Keratinocyte (primary cell): ENCODE results near the gene ZBTB43. TPM values are rescaled to one million over a fixed set of nuclear protein-coding genes. Genes with fewer than 3 reads are reported as not detected.

Source experiments
- DNase-seq: peaks from one replicate; pipeline ENCODE4 v3.0.0-alpha.2; 2011; ENCODE audit warnings: low read depth, missing footprints, low spot score
- FAIRE-seq: peaks from 2 replicates; lab custom pipeline; 2011; peaks lifted over from hg19 to GRCh38; lab: Jason Lieb, UNC
- H2AFZ ChIP-seq: 2 replicates; pipeline ENCODE4 v1.6.0; 2012; ENCODE audit warnings: low read length, control low read depth, inconsistent platforms; ENCODE audit not compliant: control insufficient read depth
- H3K27ac ChIP-seq: 2 replicates; pipeline ENCODE4 v1.5.1; 2011; ENCODE audit warnings: low read length; ENCODE audit not compliant: control insufficient read depth, insufficient read depth
- H3K27me3 ChIP-seq: 3 replicates; pipeline ENCODE4 v1.6.0; 2011; ENCODE audit warnings: low read length; ENCODE audit not compliant: control insufficient read depth, insufficient read depth; ENCODE audit errors: extremely low read depth
- H3K36me3 ChIP-seq, 2 experiments: 2 replicates in 1 of 2; 3 replicates in 1 of 2; pipeline ENCODE4 v1.5.1; 2011; ENCODE audit warnings: low read length in 2 of 2, mild to moderate bottlenecking in 1 of 2; ENCODE audit not compliant: control insufficient read depth in 2 of 2, insufficient read depth in 2 of 2; ENCODE audit errors: extremely low read depth in 1 of 2
- H3K4me1 ChIP-seq: 3 replicates; pipeline ENCODE4 v1.5.1; 2011; ENCODE audit warnings: low read length; ENCODE audit not compliant: control insufficient read depth, insufficient read depth; ENCODE audit errors: extremely low read depth
- H3K4me2 ChIP-seq: 3 replicates; pipeline ENCODE4 v1.6.0; 2011; ENCODE audit warnings: low read depth, low read length; ENCODE audit not compliant: control insufficient read depth, insufficient read depth; ENCODE audit errors: extremely low read depth
- H3K4me3 ChIP-seq, 3 experiments: fragments of 200-600 bp in 1 of 3; sonication (generic) in 1 of 3; 2 replicates in 2 of 3; 3 replicates in 1 of 3; pipeline ENCODE4 v1.5.1; 2011 to 2016; ENCODE audit warnings: low read length in 3 of 3, mild to moderate bottlenecking in 3 of 3, control low read depth in 2 of 3, inconsistent platforms in 1 of 3, low read depth in 1 of 3, mixed read lengths in 1 of 3, mixed run types in 1 of 3, moderate library complexity in 1 of 3; ENCODE audit not compliant: control insufficient read depth in 2 of 3, insufficient read depth in 2 of 3; ENCODE audit errors: extremely low read depth in 1 of 3
- H3K79me2 ChIP-seq: 2 replicates; pipeline ENCODE4 v1.6.0; 2012; ENCODE audit warnings: low read length; ENCODE audit not compliant: control insufficient read depth, insufficient read depth
- H3K9ac ChIP-seq: 3 replicates; pipeline ENCODE4 v1.6.0; 2011; ENCODE audit warnings: low read length; ENCODE audit not compliant: control insufficient read depth, insufficient read depth; ENCODE audit errors: extremely low read depth
- H3K9me1 ChIP-seq: 3 replicates; pipeline ENCODE4 v1.6.0; 2011; ENCODE audit warnings: low read length; ENCODE audit not compliant: control insufficient read depth, insufficient read depth; ENCODE audit errors: extremely low read depth
- H3K9me3 ChIP-seq: 2 replicates; pipeline ENCODE4 v1.5.1; 2012; ENCODE audit warnings: low read depth, low read length; ENCODE audit not compliant: control insufficient read depth
- H4K20me1 ChIP-seq: 3 replicates; pipeline ENCODE4 v1.6.0; 2011; ENCODE audit warnings: low read length; ENCODE audit not compliant: control insufficient read depth, insufficient read depth; ENCODE audit errors: extremely low read depth
- EZH2 ChIP-seq: IDR thresholded peaks from one replicate; pipeline ENCODE4 v1.6.1; 2012; ENCODE audit warnings: inconsistent platforms, mild to moderate bottlenecking, low read length, moderate library complexity
- dilution Hi-C: fragments of 300-500 bp; cut with MboI; formaldehyde crosslinking; loops from one replicate; pipeline ENCODE4 v1.7.0; 2020; ENCODE audit warnings: low sequenced_read_pairs; ENCODE audit not compliant: extremely low pct_ligation_motif_present
- polyA plus RNA-seq, 5 experiments: library from polyadenylated mRNA; depleted of rRNA in 3 of 5; stranded (reverse) in 3 of 5; stranded (forward) in 1 of 5; unstranded in 1 of 5; fragments of >200 nt; gene quantifications; 1 replicate in 1 of 5; 2 replicates in 3 of 5; 3 replicates in 1 of 5; pipeline versions ENCODE4 v1.2.1 to v1.2.3, GENCODE V29; 2011 to 2012; ENCODE audit warnings: missing spikeins in 2 of 5, low read depth in 1 of 5, low replicate concordance in 1 of 5
- TF ChIP-seq, protein P1 (sequence below), 3 experiments: IDR thresholded peaks in 1 of 3; conservative IDR thresholded peaks in 1 of 3; optimal IDR thresholded peaks in 1 of 3; 2 replicates in 2 of 3; 3 replicates in 1 of 3; pipeline versions ENCODE3 to v1.5.1; 2011; ENCODE audit warnings: low read length in 3 of 3, mild to moderate bottlenecking in 3 of 3, moderate library complexity in 2 of 3, control low read depth in 1 of 3, inconsistent platforms in 1 of 3; ENCODE audit not compliant: insufficient read depth in 2 of 3; ENCODE audit errors: extremely low read depth in 1 of 3

The ZBTB43 gene
- polyA plus RNA-seq, 1 donor (not counting 4 experiments of a cell fraction or from before 2014, with no cell fraction given): 24.3 TPM

DNA sequence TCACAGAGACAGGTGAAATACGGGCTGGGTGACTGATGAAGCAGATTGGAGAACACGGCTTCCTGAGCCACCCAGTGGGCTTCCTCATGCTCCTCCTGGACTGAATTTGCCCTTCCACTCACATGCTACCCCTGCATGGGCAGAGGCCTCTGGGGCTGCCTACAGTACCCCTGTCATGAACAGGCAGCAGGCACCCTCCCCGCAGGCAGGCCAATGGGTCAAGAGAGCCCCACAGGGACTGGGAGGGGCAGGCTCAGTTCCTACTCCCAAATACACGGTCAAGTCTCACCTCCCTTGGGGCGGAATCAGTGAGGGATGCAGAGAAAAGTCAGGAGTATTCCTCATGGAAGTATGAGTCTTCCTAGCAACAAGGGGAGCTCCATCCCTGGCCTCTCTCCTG, 48.6 kb upstream of the ZBTB43 start:
- H3K27ac ChIP-seq: no peak overlapping the region
- DNase-seq (no peak), FAIRE-seq (no peak)
- H3K4me3 ChIP-seq: no peak overlapping the region
- no peaks in the 10 kb centered on the region for H3K36me3 ChIP-seq
- no peaks in the 10 kb centered on the region for H3K27me3 ChIP-seq
- H3K9ac ChIP-seq: no peak overlapping the region
- no peak overlapping the region for H3K4me2 ChIP-seq
- dilution Hi-C loops: no loop called here
- no peak overlapping the region for H2AFZ ChIP-seq
- no peaks in the 10 kb centered on the region for H3K79me2 ChIP-seq
- no peak for TF ChIP-seq EZH2
- TF ChIP-seq, protein P1, sequence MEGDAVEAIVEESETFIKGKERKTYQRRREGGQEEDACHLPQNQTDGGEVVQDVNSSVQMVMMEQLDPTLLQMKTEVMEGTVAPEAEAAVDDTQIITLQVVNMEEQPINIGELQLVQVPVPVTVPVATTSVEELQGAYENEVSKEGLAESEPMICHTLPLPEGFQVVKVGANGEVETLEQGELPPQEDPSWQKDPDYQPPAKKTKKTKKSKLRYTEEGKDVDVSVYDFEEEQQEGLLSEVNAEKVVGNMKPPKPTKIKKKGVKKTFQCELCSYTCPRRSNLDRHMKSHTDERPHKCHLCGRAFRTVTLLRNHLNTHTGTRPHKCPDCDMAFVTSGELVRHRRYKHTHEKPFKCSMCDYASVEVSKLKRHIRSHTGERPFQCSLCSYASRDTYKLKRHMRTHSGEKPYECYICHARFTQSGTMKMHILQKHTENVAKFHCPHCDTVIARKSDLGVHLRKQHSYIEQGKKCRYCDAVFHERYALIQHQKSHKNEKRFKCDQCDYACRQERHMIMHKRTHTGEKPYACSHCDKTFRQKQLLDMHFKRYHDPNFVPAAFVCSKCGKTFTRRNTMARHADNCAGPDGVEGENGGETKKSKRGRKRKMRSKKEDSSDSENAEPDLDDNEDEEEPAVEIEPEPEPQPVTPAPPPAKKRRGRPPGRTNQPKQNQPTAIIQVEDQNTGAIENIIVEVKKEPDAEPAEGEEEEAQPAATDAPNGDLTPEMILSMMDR (optimal IDR thresholded peaks at IDR 0.05 in 1 of 3, IDR thresholded peaks at IDR 0.05 in 1 of 3, conservative IDR thresholded peaks at IDR 0.05 in 1 of 3; ENCODE audit: extremely low read depth in 1 of 3, insufficient read depth in 2 of 3, low read length in 3 of 3): no peak
- H3K9me3 ChIP-seq: no peaks in the 10 kb centered on the region
- H4K20me1 ChIP-seq: no peaks in the 10 kb centered on the region
- no peaks in the 10 kb centered on the region for H3K9me1 ChIP-seq
- H3K4me1 ChIP-seq: peaks cover 13% of the 10 kb centered on the region

DNA sequence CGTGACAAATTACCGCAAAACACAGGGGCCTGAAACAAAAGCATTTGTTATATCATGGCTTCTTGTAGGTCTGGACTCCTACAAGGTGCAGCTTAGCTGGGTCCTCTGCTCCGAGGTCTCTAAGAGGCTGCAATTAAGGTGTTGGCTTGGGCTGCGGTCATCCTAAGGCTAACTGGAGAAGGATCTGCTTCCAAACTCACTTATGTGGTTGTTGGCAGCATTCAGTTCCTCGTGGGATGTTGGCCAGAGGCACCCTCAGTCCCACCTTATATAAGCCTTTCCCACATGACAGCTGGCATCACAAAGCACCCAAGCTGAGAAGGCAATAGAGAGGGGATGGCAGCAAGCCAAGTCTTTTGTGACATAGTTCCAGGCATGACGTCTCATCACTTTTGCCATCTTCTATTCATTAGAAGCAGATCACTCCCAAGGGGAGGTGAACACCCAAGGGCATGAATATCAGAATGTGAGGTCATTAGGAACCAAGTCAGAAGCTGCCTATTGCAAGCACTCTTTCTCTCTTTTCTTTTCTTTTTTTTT, 47.9 kb upstream of the ZBTB43 start:
- FAIRE-seq: no peak
- Histone ChIP-seq H3K9ac (no peak overlapping the region), H2AFZ (no peak overlapping the region)

More for the DNA sequence above, 47.9 kb upstream of the ZBTB43 start:
- Histone ChIP-seq H3K4me1 (peaks cover 13% of the 10 kb centered on the region), H3K36me3 (no peaks in the 10 kb centered on the region), H3K4me3 (no peak overlapping the region), H3K9me1 (no peaks in the 10 kb centered on the region), H4K20me1 (no peaks in the 10 kb centered on the region), H3K9me3 (no peaks in the 10 kb centered on the region), H3K27ac (no peak overlapping the region), H3K4me2 (no peak overlapping the region), H3K27me3 (no peaks in the 10 kb centered on the region), H3K79me2 (no peaks in the 10 kb centered on the region)
- no peak for DNase-seq
- dilution Hi-C loops: no loop called here
- TF ChIP-seq EZH2: no peak
- TF ChIP-seq, protein P1 (optimal IDR thresholded peaks at IDR 0.05 in 1 of 3, IDR thresholded peaks at IDR 0.05 in 1 of 3, conservative IDR thresholded peaks at IDR 0.05 in 1 of 3; ENCODE audit: extremely low read depth in 1 of 3, insufficient read depth in 2 of 3, low read length in 3 of 3): no peak
